C1 segment of cervical spinal cord (tissue), 14 donors: ENCODE results near the gene GNPTAB.

Experiments
- DNase-seq, 14 donors: peaks; one replicate each; lab custom pipeline; 2025; lab: John Stamatoyannopoulos, UW

The GNPTAB gene

DNA sequence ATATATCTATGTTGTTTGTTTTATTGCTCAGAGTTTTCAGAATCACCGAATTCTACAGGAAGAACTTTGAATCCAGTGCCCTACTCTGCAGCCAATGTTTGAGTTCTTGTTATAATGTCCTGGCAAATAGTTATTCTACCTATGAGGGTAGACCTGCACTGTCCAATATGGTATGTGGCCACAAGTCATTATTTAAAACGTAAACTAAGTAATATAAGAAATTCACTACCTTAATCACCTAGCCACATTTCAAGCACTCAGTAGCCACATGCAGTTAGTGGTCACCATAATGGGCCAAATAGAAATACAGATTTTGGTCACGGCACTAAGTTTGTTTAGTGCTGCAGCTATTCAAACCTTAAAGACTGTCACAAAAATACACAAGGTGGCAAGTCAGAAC lies 26.4 kb downstream of the GNPTAB start:
- no peak for DNase-seq

DNA sequence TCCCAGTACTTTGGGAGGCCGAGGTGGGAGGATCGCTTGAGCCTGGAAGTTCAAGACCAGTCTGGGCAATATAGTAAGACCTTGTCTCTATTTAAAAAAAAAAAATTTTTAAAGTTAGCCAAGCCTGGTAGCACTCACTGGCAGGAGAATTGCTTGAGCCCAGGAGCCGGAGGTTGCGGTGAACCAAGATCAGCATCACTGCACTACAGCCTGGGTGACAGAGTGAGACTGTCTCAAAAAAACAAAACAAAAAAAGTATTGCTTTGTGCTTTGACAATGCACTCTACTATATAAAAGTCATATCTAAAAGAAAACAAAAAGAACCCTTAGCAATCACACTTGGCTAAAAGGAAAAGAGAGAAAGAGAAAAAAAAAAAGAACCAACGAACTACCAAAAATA lies 26.8 kb downstream of the GNPTAB start:
- DNase-seq = no peak

DNA sequence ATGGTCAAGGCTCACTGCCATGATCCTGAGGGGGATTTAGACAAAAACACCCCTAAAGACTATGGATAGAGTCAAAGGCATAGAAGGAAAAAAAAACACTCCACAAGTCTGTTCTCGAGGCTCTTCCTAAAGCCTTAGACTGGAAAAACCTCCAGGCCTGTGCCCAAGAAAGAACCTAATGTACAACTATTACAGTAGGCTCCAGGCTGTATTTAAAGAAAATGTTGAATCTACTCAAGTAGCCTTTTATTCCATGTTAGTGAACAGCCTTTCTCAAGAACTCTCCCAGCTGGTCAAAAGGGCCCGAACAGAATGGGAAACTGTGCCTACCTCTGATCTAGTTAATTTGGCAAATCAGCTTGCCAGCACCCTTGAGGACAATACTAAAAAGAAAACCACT lies 28.3 kb downstream of the GNPTAB start:
- no peak for DNase-seq

DNA sequence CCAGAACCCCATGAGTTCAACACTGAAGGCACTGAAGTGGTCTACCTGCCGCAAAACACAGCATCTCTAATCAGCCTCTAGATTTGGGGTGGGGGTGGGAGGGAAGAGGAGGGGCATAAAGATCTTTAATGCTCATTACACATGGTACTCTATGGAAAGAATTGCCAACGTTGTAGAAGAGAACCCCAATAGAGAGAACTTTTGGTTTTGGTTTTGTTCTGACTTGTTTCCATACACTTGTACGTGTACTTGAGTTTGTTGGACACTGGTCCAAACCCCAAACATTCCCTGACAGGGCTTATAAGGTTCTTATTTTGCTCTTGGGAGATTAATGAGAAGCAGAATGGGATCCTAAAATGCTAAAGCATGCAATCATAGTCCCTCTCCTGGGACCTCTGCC lies 31.0 kb downstream of the GNPTAB start:
- DNase-seq = no peak

DNA sequence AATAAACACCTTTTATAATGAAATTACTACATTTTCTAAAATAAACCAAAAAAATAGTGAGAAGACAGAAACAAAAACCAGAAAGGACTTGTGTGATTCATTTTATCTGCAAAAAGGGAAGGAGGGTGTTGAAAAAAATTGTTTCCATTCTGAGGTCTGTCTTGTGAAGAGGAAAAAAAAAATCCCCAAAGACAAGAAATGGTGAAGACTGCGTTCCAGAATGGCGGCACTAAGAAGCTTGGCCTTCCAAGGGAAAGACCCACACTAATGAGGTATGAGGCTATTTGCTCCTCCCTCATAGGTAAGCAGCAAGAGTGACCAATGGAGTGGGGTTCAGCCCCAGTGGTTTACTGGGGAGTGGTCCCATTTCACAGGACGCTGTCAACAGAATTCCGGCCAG lies 35.0 kb downstream of the GNPTAB start:
- DNase-seq = no peak

DNA sequence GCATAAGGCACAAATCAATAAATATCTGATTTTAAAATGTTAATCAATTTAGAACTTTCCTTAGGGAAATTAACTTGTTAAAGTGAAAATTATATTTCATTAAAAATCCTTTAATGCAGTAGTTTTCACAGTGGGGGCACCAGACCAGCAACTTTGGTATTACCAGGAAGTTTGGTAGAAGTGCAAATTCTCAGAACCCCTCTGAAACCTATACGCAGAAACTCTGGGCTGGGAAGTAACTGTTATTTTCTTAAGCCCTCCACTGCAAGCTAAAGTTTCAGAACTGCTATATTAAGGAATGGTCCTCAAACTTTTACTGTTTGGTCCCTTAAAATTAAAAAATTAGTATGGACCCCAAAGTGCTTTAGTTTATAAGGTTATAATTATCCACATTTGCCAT lies 35.7 kb downstream of the GNPTAB start:
- no peak for DNase-seq

DNA sequence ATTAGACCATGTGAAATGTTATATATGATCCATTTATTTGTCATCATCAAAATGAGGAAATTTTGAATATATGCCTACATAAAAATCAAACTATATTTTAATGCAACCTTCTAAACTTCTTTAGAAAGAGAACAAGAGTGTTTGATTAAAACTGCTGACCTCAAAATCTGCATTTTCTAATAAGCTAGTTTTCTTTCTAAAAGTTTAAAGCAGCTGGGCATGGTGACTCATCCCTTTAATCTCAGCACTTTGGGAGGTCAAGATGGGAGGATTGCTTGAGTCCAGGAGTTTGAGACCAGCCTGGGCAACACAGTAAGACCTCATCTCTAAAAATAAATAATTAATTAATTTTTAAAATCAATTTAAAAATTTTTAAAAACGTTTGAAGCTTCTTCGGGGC lies 36.2 kb downstream of the GNPTAB start:
- DNase-seq = no peak

DNA sequence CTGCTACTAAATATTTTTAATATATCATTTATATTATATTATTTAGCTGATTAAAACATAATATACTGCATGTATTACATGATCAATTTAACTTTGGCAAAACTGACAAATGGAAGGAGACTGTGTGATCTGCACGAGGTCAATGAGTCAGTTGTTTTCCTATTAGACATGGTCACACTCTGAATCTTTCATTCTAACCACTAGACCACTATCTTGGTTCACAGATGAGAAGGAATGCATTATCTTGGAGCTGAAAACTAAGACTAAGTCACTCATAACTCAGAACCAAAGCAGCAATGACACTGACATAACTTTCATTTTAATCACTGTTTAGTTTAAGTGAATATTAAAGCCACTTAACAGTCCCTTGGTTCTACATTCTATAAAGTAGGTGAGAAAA lies 37.4 kb downstream of the GNPTAB start:
- DNase-seq = no peak

DNA sequence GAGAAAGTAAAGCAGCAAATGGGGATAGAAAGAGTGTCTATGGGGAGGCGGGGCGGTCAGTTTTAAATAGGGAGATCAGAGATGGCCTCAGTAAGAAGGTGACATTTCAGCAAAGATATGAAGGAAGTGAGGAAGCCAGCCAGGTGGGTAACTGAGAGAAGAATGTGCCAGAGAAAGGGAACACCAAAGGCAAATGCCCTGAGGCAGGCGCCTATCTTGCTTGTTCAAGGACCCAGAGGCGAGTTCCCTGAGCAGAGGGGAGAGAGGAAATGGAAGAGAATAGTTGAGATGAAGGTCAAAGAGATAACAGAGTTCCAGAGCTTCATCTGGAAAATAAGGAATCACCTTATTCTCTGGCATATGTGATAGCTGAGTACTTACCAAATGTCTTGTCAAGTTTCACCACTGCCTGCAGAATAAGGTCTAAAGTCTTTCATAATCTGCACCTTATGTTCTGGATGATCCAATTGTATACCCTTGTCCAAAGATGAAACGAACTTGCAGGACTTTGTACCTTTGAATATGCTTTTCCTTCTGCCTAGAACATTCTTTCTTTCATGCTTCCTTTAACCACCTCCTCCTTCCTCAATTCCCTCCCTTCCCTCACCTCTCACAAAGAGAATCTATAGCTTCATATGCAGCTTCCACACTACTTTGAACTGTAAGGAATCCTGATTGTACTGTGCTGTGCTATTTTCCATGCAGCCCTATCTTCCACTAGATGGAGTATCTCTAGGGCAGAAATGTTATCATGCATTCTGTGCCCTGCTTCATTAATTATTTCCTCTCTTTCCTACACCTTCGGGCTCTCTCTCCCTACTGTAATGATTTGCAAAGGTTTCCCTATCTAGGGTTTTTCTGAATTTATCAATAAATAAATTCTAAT lies 38.5 kb downstream of the GNPTAB start:
- DNase-seq = no peak

DNA sequence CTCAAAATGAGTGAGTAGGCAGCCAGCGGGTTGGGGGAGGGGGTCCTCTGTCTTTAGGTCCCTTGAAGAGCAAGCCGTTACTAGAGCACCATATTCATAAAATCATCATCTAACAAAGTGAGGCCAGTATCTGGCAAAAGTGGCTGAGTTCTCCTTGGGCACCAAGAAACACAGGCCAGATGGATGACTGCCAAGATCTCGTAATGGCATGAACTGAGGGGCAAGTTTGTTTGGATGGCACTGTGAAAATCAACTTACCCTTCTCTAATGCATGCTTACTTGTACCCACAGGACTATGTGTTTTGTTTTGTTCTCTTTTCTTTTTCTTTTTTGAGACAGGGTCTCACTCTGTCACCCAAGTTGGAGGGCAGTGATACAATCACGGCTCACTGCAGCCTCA lies 41.6 kb downstream of the GNPTAB start:
- peak in 1 of 14 donors; percentile 5 for DNase-seq

DNA sequence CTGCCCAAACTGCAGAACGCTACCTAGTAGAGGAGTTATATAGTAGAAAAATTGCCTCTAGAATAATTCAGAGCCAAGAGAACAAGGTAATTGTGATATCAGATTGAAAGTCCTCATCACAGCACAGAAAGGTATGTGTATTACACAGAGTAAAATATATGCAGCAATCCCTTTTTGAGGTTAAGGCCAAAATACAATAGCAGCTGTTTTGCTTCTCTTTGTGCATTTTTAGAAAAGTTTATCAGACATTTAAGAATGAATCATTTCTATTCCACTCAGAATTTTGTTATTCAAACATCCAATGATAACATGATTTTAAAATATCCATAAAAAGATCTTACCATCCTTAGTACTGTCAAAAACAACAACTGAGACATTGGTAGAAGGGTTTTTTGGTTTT lies 45.1 kb downstream of the GNPTAB start:
- DNase-seq = no peak

DNA sequence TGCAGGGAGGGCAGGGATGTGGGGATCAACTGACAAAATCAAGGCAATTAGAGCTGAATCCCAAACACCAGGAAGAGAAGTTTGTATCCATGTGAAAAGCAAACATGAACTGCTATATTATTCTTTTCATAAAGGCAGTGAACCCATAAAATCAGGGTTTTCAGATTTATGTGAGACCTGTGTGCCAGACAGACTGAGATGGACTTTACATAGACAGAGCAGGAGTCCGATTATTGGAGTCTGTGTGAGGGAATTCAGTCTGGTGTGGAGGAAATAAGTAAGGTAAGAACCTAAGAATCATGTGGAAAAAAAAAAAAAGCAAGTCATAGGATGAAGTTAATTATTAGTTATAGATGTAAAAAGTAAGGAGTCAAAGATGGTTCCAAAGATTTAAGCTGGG lies 46.4 kb downstream of the GNPTAB start:
- no peak for DNase-seq

DNA sequence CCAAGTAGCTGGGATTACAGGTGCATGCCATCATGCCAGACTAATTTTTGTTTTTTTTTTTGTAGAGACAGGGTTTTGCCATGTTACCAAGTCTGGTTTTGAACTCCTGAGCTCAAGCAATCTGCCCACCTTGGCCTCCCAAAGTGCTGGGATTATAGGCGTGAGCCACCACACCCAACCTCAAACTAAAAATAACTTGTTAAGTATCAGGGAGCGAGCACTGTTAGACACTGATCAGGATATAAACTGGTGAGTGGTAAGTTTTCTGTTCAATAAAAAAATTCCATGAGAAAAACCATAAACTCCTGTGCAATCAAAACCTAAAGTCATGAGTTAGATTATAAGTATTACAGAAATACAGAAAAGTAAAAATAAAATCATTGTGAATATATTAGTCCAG lies 46.9 kb downstream of the GNPTAB start:
- DNase-seq = no peak

DNA sequence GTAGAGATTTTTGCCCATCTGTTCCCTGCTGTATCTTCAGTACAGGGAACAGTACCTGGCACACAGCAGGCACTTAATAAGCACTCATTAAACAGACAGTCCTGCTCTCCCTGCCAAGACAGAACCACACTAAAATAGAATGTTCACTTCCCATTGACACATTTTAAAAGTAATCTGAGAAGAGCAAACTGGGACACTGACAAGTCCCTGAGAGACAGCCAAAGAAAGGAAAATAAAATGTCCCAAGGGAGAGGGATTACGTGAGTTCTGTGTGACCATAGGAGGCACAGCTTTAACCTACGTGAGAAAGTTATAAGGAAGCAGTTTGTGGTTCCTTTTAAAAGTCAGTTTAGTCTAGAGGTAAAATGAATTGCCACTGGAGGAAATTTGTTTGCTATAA lies 47.6 kb downstream of the GNPTAB start:
- no peak for DNase-seq

DNA sequence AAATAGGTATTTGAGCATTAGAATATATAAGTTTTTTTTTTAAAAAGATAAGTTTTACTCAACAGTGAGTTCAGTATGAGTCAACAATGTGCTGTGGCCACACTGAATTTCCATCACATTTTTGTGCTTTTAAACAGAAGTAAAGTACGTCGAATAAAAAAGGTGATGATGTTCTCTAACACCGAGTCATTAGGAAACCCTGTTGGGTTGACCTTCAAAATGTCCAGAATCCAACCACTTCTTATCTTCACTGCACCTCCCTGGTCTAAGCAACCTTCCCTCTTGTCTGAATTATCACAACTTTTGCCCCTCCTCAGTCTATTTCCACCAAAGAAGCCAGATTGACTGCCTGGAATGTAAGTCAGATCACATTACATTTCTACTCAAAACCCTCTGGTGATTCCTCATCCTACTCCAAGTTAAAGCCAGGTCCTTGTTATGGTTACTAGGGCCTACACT lies 48.5 kb downstream of the GNPTAB start:
- no peak for DNase-seq

DNA sequence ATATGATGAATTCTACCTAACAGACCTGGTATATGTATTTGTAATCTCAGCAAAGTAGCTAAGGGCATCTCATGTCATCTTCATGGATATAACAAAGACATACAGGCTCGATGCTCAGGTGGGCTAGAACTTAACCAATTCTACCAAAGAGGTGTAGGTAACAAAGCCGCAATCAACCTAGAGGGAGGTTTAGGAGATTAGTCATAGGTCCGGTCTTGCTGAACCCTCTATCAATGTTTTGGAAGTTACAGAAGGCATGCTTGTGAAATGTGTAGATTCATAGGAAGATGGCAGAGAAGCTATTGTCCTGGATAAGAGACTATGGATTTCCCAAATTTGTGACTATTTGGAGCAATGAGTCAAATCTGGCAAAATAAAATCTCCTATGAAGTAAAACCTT lies 48.9 kb downstream of the GNPTAB start:
- no peak for DNase-seq

DNA sequence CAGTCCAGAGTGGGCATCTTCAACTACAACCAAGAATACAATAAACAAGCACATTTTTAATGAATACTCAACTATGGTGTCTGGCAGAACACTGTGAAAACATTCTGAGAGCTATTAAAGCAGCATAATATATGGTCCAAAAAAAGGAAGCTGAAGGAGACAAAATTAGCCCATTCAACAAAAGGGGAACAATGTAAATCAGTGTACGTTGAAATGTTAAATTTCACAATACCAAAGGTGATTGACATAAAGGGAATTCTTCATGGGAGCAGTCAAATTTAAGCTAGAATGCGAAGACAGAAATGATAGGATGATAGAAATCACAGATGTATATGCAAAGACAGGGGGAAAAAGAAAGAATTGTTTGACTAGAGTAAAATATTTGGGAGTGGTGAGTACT lies 50.2 kb downstream of the GNPTAB start:
- no peak for DNase-seq

DNA sequence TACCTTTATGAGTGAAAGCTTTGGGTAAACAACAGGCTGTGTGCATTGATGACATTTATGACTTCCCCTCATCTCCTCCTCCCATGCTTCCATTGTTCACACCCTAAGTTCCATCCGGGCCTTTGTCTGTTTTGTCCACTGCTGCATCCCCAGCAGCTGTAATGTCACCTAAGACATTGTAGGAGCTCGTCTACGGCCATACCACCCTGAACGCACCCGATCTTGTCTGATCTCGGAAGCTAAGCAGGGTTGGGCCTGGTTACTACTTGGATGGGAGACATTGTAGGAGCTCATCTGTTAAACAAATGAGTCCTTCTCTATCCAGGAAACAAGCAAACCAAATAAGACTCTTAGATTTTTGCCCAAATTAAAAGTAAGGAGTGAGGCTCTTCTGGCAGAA lies 51.1 kb downstream of the GNPTAB start:
- DNase-seq = no peak

DNA sequence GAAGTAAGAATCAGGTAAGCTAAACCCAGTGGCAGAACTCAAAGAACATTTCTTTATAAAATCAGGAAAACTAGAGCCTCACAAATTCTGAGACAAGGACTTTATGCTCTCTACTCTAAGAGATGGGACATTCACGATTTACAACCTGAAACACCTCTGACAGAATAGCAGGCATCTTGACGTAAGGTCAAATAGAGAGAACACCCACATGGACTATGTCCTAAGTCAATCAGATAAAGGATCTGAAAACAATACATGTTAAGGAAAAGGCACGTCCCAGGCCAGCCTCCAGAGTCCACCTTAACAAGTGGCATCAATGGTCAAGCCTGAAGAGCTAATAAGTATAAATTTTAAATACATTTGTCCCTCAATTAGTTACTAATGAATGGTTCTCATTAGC lies 51.6 kb downstream of the GNPTAB start:
- DNase-seq = no peak

DNA sequence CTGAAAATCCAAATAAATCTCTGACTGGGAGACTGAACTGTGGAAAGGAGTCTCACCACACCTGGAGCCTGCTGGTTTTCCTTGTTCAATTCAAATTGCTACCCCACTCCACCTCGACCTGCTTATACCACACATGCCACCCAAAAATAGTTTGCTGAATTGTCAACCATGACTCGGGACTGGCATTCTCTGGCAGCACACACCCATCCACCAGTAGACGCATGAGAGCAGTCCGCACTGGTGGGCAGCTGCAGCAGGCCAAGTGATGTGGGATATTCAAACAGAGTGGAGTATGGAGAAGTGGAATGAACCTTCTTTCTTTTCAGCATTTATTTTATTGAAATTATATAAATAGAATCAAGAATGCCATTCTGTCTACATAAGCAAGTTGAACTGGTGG lies 52.8 kb downstream of the GNPTAB start:
- DNase-seq = no peak

DNA sequence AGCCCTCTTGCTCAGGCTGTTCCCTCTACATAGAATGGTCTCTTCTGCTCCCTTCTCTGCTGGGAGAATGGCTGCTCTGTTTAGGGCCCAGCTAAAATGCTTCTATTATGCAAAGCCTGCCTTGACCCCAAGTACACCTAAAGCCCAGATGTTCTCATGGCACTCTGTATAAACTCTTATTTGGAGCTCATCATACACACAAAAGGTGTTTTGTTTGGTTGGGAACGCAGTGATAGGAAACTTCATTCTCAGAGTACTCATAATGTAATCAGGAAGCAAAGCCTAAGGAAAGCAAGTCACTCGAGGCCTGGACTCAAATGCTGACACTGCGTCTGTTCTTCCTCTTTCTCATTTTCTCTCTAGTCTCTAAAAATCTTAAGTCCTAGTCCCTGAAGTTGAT lies 53.3 kb downstream of the GNPTAB start:
- peak in 6 of 14 donors; percentile 10 to 54 (median 16) for DNase-seq

DNA sequence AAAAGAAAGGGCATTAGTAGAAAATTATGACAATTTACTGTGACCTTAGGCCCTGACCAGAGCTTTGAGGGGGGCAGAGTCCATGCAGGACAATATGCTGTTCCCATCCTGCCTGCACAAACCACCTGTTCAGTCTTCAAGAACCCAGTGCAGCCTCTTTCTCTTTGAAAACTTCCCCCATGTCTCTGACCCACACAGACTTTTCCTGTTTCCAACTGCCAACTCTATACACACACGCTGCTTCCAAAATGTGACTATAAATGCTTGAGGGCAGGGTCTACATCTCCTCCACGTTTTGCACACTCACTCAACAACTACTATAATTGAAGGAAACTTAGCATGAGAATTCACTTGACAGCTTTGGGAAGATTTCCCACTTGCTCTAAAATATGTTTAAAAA lies 54.9 kb downstream of the GNPTAB start:
- no peak for DNase-seq

DNA sequence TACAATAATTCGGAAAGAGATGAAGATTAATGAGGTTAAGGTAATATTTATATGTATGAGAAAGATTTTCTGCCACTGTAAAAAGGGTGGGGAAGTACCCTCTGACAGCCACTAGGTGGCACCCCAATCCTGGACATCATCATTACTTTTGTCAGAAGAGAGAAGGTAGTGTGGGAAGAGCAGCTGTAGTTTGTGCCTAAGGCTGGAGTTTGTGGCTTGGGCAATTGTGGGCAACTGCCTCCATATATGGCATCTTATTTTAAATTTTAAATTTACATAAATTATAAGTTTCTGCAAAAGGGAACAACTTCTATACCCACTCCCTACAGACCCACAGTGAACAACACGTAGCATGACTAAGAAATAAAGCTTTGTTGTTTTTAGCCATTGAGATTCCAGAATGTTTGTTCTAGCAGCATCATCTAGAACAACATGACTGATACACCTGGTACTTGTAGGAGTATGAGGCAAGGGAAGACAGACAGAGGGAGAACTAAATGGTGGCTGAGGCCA lies 57.1 kb downstream of the GNPTAB start:
- DNase-seq = peak in 11 of 14 donors; percentile 5 to 40 (median 17)
